ENCODE measurements around the gene CNOT10. TPM values are rescaled to one million over a fixed set of nuclear protein-coding genes. Genes with fewer than 3 reads are reported as not detected.

The CNOT10 gene
- polyA plus RNA-seq, 1 donor (not counting 4 experiments of a cell fraction or from before 2014, with no cell fraction given): 24.2 TPM

GRCh38 chr3:32699429-32699828 is 14.4 kb downstream of the CNOT10 start:
- H3K27ac ChIP-seq (ENCODE audit: control insufficient read depth, insufficient read depth, low read length): no peak overlapping the region
- H3K4me2 ChIP-seq (ENCODE audit: control insufficient read depth, extremely low read depth, insufficient read depth, low read depth, low read length): no peak overlapping the region
- no peaks in the 10 kb centered on the region for H3K9me3 ChIP-seq (ENCODE audit: control insufficient read depth, low read depth, low read length)
- no peaks in the 10 kb centered on the region for H3K36me3 ChIP-seq (ENCODE audit: control insufficient read depth in 2 of 2, extremely low read depth in 1 of 2, insufficient read depth in 2 of 2, low read length in 2 of 2)
- peaks cover 32% of the 10 kb centered on the region for H3K79me2 ChIP-seq (ENCODE audit: control insufficient read depth, insufficient read depth, low read length)
- no peaks in the 10 kb centered on the region for H4K20me1 ChIP-seq (ENCODE audit: control insufficient read depth, extremely low read depth, insufficient read depth, low read length)
- FAIRE-seq (no peak), DNase-seq (ENCODE audit: low read depth, low spot score) (no peak)
- dilution Hi-C loops (cut with MboI; ENCODE audit: extremely low pct_ligation_motif_present, low sequenced_read_pairs): no loop called here
- no peak overlapping the region for H2AFZ ChIP-seq (ENCODE audit: control insufficient read depth, low read length)
- no peak overlapping the region for H3K9ac ChIP-seq (ENCODE audit: control insufficient read depth, extremely low read depth, insufficient read depth, low read length)
- H3K4me1 ChIP-seq (ENCODE audit: control insufficient read depth, extremely low read depth, insufficient read depth, low read length): no peaks in the 10 kb centered on the region
- H3K27me3 ChIP-seq (ENCODE audit: control insufficient read depth, extremely low read depth, insufficient read depth, low read length): no peaks in the 10 kb centered on the region
- TF ChIP-seq EZH2 (IDR thresholded peaks at IDR 0.05; ENCODE audit: low read length): no peak
- no peak for TF ChIP-seq CTCF (optimal IDR thresholded peaks at IDR 0.05 in 1 of 3, IDR thresholded peaks at IDR 0.05 in 1 of 3, conservative IDR thresholded peaks at IDR 0.05 in 1 of 3; ENCODE audit: extremely low read depth in 1 of 3, insufficient read depth in 2 of 3, low read length in 3 of 3)
- no peak overlapping the region for H3K4me3 ChIP-seq (ENCODE audit: control insufficient read depth in 2 of 3, extremely low read depth in 1 of 3, insufficient read depth in 2 of 3, low read depth in 1 of 3, low read length in 3 of 3)
- H3K9me1 ChIP-seq (ENCODE audit: control insufficient read depth, extremely low read depth, insufficient read depth, low read length): no peaks in the 10 kb centered on the region

- H3K27ac ChIP-seq (ENCODE audit: control insufficient read depth, insufficient read depth, low read length): no peak overlapping the region
- no peaks in the 10 kb centered on the region for H3K9me1 ChIP-seq (ENCODE audit: control insufficient read depth, extremely low read depth, insufficient read depth, low read length)
- H3K9ac ChIP-seq (ENCODE audit: control insufficient read depth, extremely low read depth, insufficient read depth, low read length): no peak overlapping the region
- FAIRE-seq: no peak
- H3K4me2 ChIP-seq (ENCODE audit: control insufficient read depth, extremely low read depth, insufficient read depth, low read depth, low read length): no peak overlapping the region
- H3K9me3 ChIP-seq (ENCODE audit: control insufficient read depth, low read depth, low read length): no peaks in the 10 kb centered on the region
- TF ChIP-seq EZH2 (IDR thresholded peaks at IDR 0.05; ENCODE audit: low read length) (no peak), CTCF (optimal IDR thresholded peaks at IDR 0.05 in 1 of 3, IDR thresholded peaks at IDR 0.05 in 1 of 3, conservative IDR thresholded peaks at IDR 0.05 in 1 of 3; ENCODE audit: extremely low read depth in 1 of 3, insufficient read depth in 2 of 3, low read length in 3 of 3) (no peak)
- H3K27me3 ChIP-seq (ENCODE audit: control insufficient read depth, extremely low read depth, insufficient read depth, low read length): no peaks in the 10 kb centered on the region
- no peak for DNase-seq (ENCODE audit: low read depth, low spot score)
- no peaks in the 10 kb centered on the region for H3K36me3 ChIP-seq (ENCODE audit: control insufficient read depth in 2 of 2, extremely low read depth in 1 of 2, insufficient read depth in 2 of 2, low read length in 2 of 2)
- no peak overlapping the region for H3K4me3 ChIP-seq (ENCODE audit: control insufficient read depth in 2 of 3, extremely low read depth in 1 of 3, insufficient read depth in 2 of 3, low read depth in 1 of 3, low read length in 3 of 3)
- H3K79me2 ChIP-seq (ENCODE audit: control insufficient read depth, insufficient read depth, low read length): peaks cover 27% of the 10 kb centered on the region
- dilution Hi-C loops (cut with MboI; ENCODE audit: extremely low pct_ligation_motif_present, low sequenced_read_pairs): no loop called here
- H3K4me1 ChIP-seq (ENCODE audit: control insufficient read depth, extremely low read depth, insufficient read depth, low read length): no peaks in the 10 kb centered on the region
- no peak overlapping the region for H2AFZ ChIP-seq (ENCODE audit: control insufficient read depth, low read length)
- no peaks in the 10 kb centered on the region for H4K20me1 ChIP-seq (ENCODE audit: control insufficient read depth, extremely low read depth, insufficient read depth, low read length)
Measured at GRCh38 chr3:32700244-32700643, 15.3 kb downstream of the CNOT10 start.

Measured in keratinocyte (primary cell).